Mucosa of rectum (tissue), 2 donors: ENCODE measurements around the gene ITPR2.

ENCODE experiments used
- H3K27ac ChIP-seq, 2 donors: one replicate each; pipeline ENCODE4 v1.7.0; 2013; ENCODE audit warnings: inconsistent platforms in 2 of 2, low read depth in 2 of 2, low read length in 2 of 2
- H3K27me3 ChIP-seq, 2 donors: one replicate each; pipeline ENCODE4 v1.7.0; 2013; ENCODE audit warnings: low read length in 2 of 2; ENCODE audit not compliant: control insufficient read depth in 2 of 2, insufficient read depth in 2 of 2
- H3K36me3 ChIP-seq, 2 donors: one replicate each; pipeline ENCODE4 v1.7.0; 2013; ENCODE audit warnings: low read length in 2 of 2; ENCODE audit not compliant: control insufficient read depth in 2 of 2, insufficient read depth in 2 of 2
- H3K4me1 ChIP-seq, 2 donors: one replicate each; pipeline ENCODE4 v1.7.0; 2013; ENCODE audit warnings: low read length in 2 of 2, mild to moderate bottlenecking in 1 of 2; ENCODE audit not compliant: control insufficient read depth in 2 of 2, insufficient read depth in 2 of 2
- H3K4me3 ChIP-seq, 2 donors: one replicate each; pipeline ENCODE4 v1.7.0; 2013; ENCODE audit warnings: low read length in 2 of 2
- H3K9ac ChIP-seq, 2 donors: one replicate each; pipeline ENCODE4 v1.7.0; 2013; ENCODE audit warnings: low read length in 2 of 2, low read depth in 1 of 2, mild to moderate bottlenecking in 1 of 2
- H3K9me3 ChIP-seq, 2 donors: one replicate each; pipeline ENCODE4 v1.7.0; 2013; ENCODE audit warnings: low read length in 2 of 2; ENCODE audit not compliant: control insufficient read depth in 2 of 2
- donor health status: healthy.
- donor health status: Normal muscosa, but diverticular disease.

ITPR2 gene

DNA sequence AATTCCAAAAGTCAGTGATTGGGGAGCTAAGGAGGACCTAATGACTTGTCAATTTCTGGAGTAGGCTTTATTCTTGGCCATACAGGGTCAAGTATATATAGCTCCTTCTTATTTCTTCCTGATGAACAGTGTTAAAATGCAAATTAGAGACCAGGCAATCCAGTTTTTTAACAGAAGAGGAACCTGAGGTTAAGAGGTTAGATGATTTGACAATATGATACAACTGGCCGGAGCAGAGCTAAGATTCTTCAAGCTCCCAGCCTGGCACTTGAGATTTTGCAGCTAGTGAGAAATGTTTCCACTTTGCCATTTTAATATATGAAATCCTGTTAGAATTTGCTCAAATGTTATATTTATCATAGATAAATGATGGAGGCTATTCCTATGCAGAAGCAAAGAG is 433.6 kb downstream of the ITPR2 start:
- Histone ChIP-seq H3K36me3 (peaks cover 8 to 11% of the 10 kb centered on the region in 2 donors), H3K27me3 (no peaks in the 10 kb centered on the region), H3K27ac (no peak overlapping the region)

DNA sequence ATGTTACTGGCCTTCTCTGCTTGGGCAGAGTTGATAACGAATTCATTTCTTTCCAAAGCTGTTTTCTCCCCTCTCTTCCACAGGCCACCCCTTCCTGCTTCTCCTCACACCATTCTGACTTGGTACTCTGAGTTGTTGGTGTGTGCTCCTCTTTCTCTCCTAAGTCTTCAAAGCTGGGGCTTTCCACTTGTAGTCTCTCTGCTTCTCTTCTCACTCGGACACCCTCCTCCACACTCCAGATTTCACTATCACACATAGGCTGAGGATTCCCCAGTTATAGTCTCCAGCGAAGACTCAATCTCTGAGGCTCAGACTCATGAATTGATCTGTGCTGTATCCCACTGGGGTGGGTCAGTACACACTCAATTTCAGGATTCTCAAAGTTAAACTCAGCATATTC is 436.6 kb downstream of the ITPR2 start:
- Histone ChIP-seq H3K27me3 (no peaks in the 10 kb centered on the region), H3K4me3 (no peak overlapping the region), H3K36me3 (peaks cover 6 to 11% of the 10 kb centered on the region in 2 donors), H3K27ac (no peak overlapping the region), H3K9ac (no peak overlapping the region), H3K4me1 (no peaks in the 10 kb centered on the region), H3K9me3 (no peaks in the 10 kb centered on the region)

More for the DNA sequence above, 433.6 kb downstream of the ITPR2 start:
- Histone ChIP-seq H3K9ac (no peak overlapping the region), H3K4me1 (no peaks in the 10 kb centered on the region), H3K9me3 (no peaks in the 10 kb centered on the region), H3K4me3 (no peak overlapping the region)

DNA sequence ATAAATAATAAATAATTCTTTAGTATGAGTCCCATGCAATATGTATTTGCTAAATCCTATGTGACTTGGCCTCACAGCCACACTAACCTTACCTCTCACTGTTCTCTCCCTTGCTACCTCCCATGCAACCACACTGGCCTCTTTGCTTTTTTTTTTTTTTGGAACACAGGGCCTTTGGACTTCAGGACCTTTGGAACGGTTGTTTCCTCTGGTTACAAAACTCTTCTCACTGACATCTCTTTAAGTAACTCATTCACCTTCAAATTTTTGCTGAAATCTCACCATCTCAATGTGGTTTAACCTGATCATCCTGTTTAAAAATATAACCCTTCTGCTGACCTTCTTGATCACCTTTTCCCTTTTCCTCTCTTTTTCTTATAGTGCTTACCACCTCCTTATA is 443.7 kb downstream of the ITPR2 start:
- Histone ChIP-seq H3K4me3 (no peak overlapping the region), H3K9ac (no peak overlapping the region), H3K4me1 (no peaks in the 10 kb centered on the region), H3K27ac (no peak overlapping the region), H3K36me3 (peaks cover 8 to 10% of the 10 kb centered on the region in 2 donors), H3K27me3 (no peaks in the 10 kb centered on the region), H3K9me3 (no peaks in the 10 kb centered on the region)

DNA sequence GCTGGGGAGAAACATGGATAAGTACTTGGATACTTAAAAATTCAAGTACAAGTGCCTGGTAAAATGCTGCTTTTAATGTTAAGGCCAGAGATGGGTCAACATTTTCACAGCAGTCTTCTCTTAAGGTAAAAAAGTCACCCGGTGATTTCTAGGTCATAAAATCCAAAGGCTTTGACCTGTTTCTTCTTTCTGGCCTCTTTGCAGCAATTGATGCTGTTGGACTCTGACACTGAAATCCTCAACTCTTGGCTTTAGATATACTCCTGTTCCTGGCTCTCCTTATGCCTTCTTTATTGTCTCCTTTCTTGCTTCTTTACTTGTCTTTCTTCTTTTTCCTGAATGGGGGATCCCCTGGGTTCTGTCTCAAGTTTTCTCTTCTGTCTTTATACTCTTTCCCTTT is 448.5 kb downstream of the ITPR2 start:
- H3K9ac ChIP-seq = no peak overlapping the region
- H3K27ac ChIP-seq = no peak overlapping the region
- no peak overlapping the region for H3K4me3 ChIP-seq

DNA sequence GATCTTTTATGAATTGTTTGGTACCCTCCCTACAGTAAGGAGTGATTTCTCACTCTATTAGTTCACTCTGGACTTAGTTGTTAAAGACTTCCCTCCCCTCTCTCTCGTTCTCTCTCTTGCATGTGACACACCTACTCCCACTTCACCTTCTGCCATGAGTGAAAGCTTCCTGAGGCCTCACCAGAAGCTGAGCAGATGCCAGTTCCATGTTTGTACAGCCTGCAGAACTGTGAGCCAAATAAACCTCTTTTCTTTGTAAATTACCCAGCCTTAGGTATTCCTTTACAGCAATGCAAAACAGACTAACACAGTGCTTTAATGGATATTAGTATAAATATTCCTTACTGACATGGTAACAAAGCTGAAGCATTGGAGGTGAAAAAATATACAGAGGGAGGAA is 450.0 kb downstream of the ITPR2 start:
- H3K9ac ChIP-seq = no peak overlapping the region
- H3K4me3 ChIP-seq = no peak overlapping the region
- H3K27me3 ChIP-seq = no peaks in the 10 kb centered on the region
- peaks cover 3 to 6% of the 10 kb centered on the region in 2 donors for H3K4me1 ChIP-seq
- peaks cover 8 to 14% of the 10 kb centered on the region in 2 donors for H3K36me3 ChIP-seq
- H3K9me3 ChIP-seq = no peaks in the 10 kb centered on the region
- no peak overlapping the region for H3K27ac ChIP-seq

More for the DNA sequence above, 448.5 kb downstream of the ITPR2 start:
- Histone ChIP-seq H3K4me1 (no peaks in the 10 kb centered on the region), H3K9me3 (no peaks in the 10 kb centered on the region), H3K36me3 (peaks cover 8 to 14% of the 10 kb centered on the region in 2 donors), H3K27me3 (no peaks in the 10 kb centered on the region)

DNA sequence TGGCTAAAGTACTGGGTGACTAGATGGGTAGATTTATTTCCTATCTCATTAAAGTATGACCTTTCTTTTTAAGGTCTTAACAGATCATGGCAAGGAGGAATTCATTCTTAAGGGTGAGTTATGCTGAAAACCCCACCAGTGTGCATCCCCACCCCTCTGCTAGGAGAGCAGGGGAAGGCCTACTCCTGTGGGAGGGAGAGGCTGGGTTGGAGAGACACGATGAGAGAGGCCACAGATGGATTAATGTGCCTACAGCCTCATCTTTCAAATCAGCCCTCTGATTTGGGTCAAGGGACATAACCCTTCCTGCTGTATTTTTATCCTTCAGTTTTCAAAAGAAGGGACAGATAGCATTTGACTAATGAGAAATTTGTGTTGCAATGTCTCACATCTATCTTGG is 452.1 kb downstream of the ITPR2 start:
- Histone ChIP-seq H3K4me3 (no peak overlapping the region), H3K27me3 (no peaks in the 10 kb centered on the region), H3K27ac (no peak overlapping the region)

DNA sequence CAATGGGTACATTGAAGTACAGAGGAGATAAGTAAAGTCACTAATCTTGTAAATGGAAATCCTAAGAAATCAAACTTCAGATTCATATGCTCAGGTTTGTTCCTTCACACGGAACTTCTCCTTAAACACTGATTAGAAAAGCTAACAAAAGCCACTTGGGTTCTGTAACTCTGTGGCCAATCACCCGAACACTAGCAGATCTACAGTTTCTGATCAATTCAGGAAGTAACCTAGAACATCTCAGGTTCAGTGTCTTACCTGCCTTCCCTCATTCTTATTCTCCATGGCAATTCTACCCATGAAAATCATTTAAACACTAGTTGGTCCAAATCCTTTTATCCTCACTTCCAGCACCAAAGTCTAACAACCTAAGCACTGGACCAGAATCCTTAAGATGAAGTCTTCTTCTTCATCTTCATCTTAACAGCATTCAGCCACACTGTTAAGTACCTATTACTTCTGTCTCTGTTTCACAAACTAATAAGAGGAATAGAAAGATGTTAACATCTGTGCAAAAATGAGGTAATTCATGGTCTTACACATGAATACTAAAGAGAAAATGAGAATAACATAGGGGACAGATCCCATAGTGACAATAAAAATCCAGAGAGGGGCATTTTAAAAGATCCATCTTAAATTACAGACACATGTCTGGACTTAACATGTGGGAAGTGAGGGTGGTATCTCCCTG is 453.1 kb downstream of the ITPR2 start:
- H3K4me3 ChIP-seq = no peak overlapping the region
- H3K27me3 ChIP-seq = no peaks in the 10 kb centered on the region
- no peaks in the 10 kb centered on the region for H3K9me3 ChIP-seq
- no peak overlapping the region for H3K9ac ChIP-seq
- H3K4me1 ChIP-seq = peaks cover 3 to 6% of the 10 kb centered on the region in 2 donors
- no peak overlapping the region for H3K27ac ChIP-seq
- H3K36me3 ChIP-seq = peaks cover 0 to 7% of the 10 kb centered on the region in 2 donors

More for the DNA sequence above, 452.1 kb downstream of the ITPR2 start:
- Histone ChIP-seq H3K4me1 (peaks cover 3 to 6% of the 10 kb centered on the region in 2 donors), H3K9ac (no peak overlapping the region), H3K36me3 (peaks cover 0 to 10% of the 10 kb centered on the region in 2 donors), H3K9me3 (no peaks in the 10 kb centered on the region)

DNA sequence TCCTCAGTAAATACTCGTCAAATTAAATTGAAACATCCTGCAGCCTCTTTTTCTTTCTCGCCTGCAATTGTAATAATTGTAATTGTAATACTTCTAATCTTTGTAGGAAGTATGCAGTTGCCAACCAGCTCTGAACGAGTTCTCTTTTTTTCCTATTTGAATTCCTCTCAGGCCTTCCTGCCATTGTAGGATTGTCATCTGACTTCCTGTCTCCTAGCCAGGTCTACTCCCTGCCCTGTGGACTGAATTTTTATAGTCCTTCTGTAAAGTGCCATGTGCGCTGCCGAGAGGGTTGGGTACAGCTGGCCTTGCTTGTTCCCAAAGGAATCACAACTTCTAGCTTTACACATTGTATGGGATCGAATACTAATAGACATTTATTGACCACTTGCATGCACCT is 454.3 kb downstream of the ITPR2 start:
- no peak overlapping the region for H3K9ac ChIP-seq
- no peak overlapping the region for H3K27ac ChIP-seq
- no peak overlapping the region for H3K4me3 ChIP-seq
- H3K4me1 ChIP-seq = peaks cover 3 to 6% of the 10 kb centered on the region in 2 donors
- H3K27me3 ChIP-seq = no peaks in the 10 kb centered on the region
- no peaks in the 10 kb centered on the region for H3K9me3 ChIP-seq
- no peaks in the 10 kb centered on the region for H3K36me3 ChIP-seq

DNA sequence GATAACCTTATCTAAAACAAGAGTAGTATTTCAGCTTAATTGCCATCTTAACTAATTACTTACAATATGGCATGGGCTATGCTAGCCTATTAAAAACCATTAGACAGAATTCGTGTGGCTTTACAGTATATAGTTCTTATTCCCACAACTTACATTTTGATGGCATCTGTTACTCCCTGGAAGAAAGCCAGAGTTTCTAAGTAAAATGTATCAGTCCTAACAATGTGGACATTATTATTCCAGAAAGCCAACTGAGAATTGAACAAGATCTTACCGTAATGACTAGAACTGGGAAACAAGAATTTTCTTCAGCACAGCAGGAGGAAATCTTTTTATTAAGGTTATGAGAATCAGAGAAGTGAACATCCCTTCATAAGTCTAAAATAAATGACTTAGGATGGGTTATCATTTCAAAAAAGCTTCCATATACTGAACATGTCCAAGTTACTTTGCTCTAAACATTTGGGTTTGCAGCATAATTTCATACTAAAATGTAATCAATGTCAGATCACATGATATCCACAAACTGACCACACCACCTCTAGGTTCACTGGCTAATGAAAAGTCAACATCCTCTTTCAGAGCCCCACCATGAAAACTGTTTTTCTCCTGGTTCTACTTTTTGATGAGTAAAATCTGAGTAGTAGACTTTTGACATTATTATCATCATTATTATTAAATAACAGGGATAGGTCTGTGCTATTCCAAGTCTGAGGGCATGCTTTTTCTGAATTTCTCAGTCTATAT is 457.9 kb downstream of the ITPR2 start:
- Histone ChIP-seq H3K4me1 (peaks cover 3 to 6% of the 10 kb centered on the region in 2 donors), H3K9ac (no peak overlapping the region), H3K27ac (no peak overlapping the region), H3K9me3 (no peaks in the 10 kb centered on the region), H3K36me3 (no peaks in the 10 kb centered on the region), H3K27me3 (no peaks in the 10 kb centered on the region), H3K4me3 (no peak overlapping the region)
